PC-9 (cell line): ENCODE data around the gene PPP2R5B. TPM values are rescaled to one million over a fixed set of nuclear protein-coding genes. Genes with fewer than 3 reads are reported as not detected.

Experiments used
- BruUV-seq: library from RNA; stranded (reverse); fragments of 400-500 nt; replicated peaks from 2 replicates; lab custom pipeline; 2021; lab: Mats Ljungman, UMichigan
- CTCF ChIA-PET: fragments of 300-600 bp; sonication (Branson Sonifier 250); formaldehyde crosslinking; loops from one replicate; lab custom pipeline; 2022; ENCODE audit warnings: antibody characterized with exemption; lab: Charles Lee
- POLR2A ChIA-PET: fragments of 300-600 bp; sonication (Branson Sonifier 250); formaldehyde crosslinking; loops from one replicate; lab custom pipeline; 2022; ENCODE audit warnings: antibody characterized with exemption; ENCODE audit not compliant: unreplicated experiment; lab: Charles Lee
- DNase-seq, 2 experiments: peaks; one replicate each; pipeline versions ENCODE4 v3.0.0 to v3.0.0-alpha.2; 2015 to 2022; ENCODE audit warnings: mixed read lengths in 1 of 2
- H2AFZ ChIP-seq: fragments of 200-600 bp; sonication (generic); 2 replicates; pipeline ENCODE4 v1.8.1; 2017; ENCODE audit warnings: antibody characterized with exemption
- H3F3A ChIP-seq: fragments of 200-600 bp; sonication (generic); 2 replicates; pipeline ENCODE4 v1.8.1; 2017; ENCODE audit warnings: antibody characterized with exemption, mild to moderate bottlenecking, low read depth; ENCODE audit not compliant: insufficient read depth
- H3K27ac ChIP-seq: fragments of 200-600 bp; sonication (generic); 2 replicates; pipeline ENCODE4 v1.6.1; 2016; ENCODE audit warnings: mixed run types
- H3K27me3 ChIP-seq: fragments of 200-600 bp; sonication (generic); 2 replicates; pipeline ENCODE4 v1.6.1; 2016; ENCODE audit warnings: low read depth, mixed run types; ENCODE audit not compliant: insufficient read depth
- H3K36me3 ChIP-seq: fragments of 200-600 bp; sonication (generic); 2 replicates; pipeline ENCODE4 v1.6.1; 2016; ENCODE audit warnings: low read depth, mixed run types
- H3K4me1 ChIP-seq: fragments of 200-600 bp; sonication (generic); replicated peaks from 2 replicates; pipeline ENCODE4 v1.6.1; 2016; ENCODE audit warnings: mixed run types; ENCODE audit not compliant: insufficient read depth
- H3K4me2 ChIP-seq: fragments of 200-600 bp; sonication (generic); 2 replicates; pipeline ENCODE4 v1.6.1; 2017; ENCODE audit warnings: mixed run types
- H3K4me3 ChIP-seq: fragments of 200-600 bp; sonication (generic); 2 replicates; pipeline ENCODE4 v1.6.1; 2016; ENCODE audit warnings: mixed run types
- H3K79me2 ChIP-seq: fragments of 200-600 bp; sonication (generic); 2 replicates; pipeline ENCODE4 v1.6.1; 2017; ENCODE audit warnings: low read depth, mixed run types
- H3K9me2 ChIP-seq: fragments of 200-600 bp; sonication (generic); 2 replicates; pipeline ENCODE4 v1.8.1; 2017; ENCODE audit warnings: mild to moderate bottlenecking; ENCODE audit not compliant: insufficient read depth
- H3K9me3 ChIP-seq: fragments of 200-600 bp; sonication (generic); 2 replicates; pipeline ENCODE4 v1.8.1; 2016; ENCODE audit warnings: low read depth; ENCODE audit not compliant: insufficient read depth
- H4K20me1 ChIP-seq: fragments of 200-600 bp; sonication (generic); 2 replicates; pipeline ENCODE4 v1.8.1; 2017; ENCODE audit not compliant: insufficient read depth
- EZH2 ChIP-seq: fragments of 200-600 bp; sonication (generic); IDR thresholded peaks from 2 replicates; pipeline ENCODE4 v1.8.0; 2017; ENCODE audit warnings: antibody characterized with exemption, low read depth
- intact Hi-C: fragments of 100-400 bp; cut with micrococcal nuclease; formaldehyde crosslinking; loops from one replicate; pipeline ENCODE4 v1.10.0; 2022; ENCODE audit not compliant: unreplicated experiment
- total RNA-seq: library from RNA; stranded (reverse); gene quantifications from 2 replicates; pipeline ENCODE4 v1.2.3, GENCODE V29; 2021
- TF ChIP-seq, protein P1 (sequence below): fragments of 200-600 bp; sonication (generic); conservative IDR thresholded peaks from 2 replicates; pipeline ENCODE4 v1.6.1; 2017; ENCODE audit warnings: mixed run types, antibody characterized with exemption, mild to moderate bottlenecking, moderate library complexity

The PPP2R5B gene
- total RNA-seq, 1 experiment from 2014 or later: 13.7 TPM

DNA sequence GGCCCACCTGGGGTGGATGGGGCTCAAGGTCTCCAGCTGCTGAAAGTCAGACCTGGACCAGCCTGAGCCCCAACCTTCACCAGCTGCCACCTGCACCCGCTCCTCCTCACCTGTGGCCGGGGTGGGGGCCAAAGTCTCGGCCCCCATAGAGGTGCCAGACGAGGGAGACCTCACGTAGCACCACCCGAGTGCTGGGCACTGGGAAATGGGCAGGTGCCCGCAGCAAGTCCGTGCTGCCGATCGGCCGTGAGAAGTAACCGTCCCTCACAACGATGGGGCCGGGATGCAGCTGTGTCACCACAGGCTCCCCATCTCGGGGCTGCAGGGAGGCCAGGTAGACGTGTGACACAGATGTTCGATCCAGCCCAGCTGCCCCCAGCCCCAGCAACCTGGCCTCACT lies 23.7 kb upstream of the PPP2R5B start:
- intact Hi-C loops: no loop called here
- no peaks in the 10 kb centered on the region for H3K4me1 ChIP-seq
- peaks cover 12% of the 10 kb centered on the region; the same call in 1 of the 2 replicates for H3F3A ChIP-seq
- DNase-seq: no peak
- CTCF ChIA-PET: no interaction called here
- no peak overlapping the region for H3K4me3 ChIP-seq
- H3K9me3 ChIP-seq: no peaks in the 10 kb centered on the region
- no peak overlapping the region for H2AFZ ChIP-seq
- H3K9me2 ChIP-seq: no peaks in the 10 kb centered on the region
- no TSS peak for BruUV-seq
- TF ChIP-seq EZH2: no peak
- TF ChIP-seq, protein P1, sequence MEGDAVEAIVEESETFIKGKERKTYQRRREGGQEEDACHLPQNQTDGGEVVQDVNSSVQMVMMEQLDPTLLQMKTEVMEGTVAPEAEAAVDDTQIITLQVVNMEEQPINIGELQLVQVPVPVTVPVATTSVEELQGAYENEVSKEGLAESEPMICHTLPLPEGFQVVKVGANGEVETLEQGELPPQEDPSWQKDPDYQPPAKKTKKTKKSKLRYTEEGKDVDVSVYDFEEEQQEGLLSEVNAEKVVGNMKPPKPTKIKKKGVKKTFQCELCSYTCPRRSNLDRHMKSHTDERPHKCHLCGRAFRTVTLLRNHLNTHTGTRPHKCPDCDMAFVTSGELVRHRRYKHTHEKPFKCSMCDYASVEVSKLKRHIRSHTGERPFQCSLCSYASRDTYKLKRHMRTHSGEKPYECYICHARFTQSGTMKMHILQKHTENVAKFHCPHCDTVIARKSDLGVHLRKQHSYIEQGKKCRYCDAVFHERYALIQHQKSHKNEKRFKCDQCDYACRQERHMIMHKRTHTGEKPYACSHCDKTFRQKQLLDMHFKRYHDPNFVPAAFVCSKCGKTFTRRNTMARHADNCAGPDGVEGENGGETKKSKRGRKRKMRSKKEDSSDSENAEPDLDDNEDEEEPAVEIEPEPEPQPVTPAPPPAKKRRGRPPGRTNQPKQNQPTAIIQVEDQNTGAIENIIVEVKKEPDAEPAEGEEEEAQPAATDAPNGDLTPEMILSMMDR: no peak
- POLR2A ChIA-PET: no interaction called here
- no peaks in the 10 kb centered on the region for H3K79me2 ChIP-seq
- H4K20me1 ChIP-seq: peaks cover 4% of the 10 kb centered on the region; the same call in 1 of the 2 replicates
- H3K36me3 ChIP-seq: peaks cover 10% of the 10 kb centered on the region; the same call in 1 of the 2 replicates
- no peak overlapping the region for H3K27ac ChIP-seq
- no peaks in the 10 kb centered on the region for H3K27me3 ChIP-seq
- H3K4me2 ChIP-seq: no peak overlapping the region

DNA sequence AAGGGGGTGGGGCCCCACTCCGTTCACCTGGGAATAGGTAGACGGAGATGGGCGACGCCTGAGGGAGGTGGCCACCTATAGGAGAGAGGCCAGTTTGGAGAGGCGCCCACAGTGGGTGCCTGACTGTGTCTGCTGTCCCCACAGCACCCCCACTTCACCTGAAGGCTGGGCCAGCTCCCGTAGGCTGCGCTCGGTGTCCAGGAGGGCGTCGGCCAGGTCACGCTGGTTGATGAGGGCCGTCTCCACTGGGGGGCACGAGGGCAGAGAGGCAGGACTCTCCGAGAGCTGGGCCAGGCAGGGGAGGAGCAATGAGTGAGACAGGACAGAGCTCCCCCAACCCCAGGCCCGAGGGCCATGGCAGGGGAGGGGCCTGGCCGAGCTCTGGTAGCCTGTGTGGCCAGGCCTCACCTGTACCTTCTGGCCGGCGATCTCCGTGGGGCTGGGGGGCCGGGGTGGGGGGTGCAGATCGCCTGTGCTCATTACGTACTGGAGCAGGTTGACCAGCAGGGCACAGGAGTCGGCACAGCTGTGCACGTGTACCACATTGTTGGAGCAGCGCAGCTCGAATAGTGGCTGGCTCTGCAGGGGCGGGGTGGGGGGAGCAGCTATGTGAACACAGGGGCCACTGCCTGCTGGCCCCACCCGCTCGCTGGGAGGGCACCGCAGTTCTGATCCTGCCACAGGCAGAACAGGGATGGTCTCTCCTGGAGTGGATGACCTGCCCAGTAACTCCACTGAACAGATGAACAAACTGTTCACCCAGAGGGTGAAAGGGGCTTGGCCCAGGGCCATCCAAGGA lies 22.2 kb upstream of the PPP2R5B start:
- Histone ChIP-seq H3K36me3 (peaks cover 10% of the 10 kb centered on the region; the same call in 1 of the 2 replicates), H3F3A (peaks cover 6% of the 10 kb centered on the region; the same call in 1 of the 2 replicates), H3K79me2 (no peaks in the 10 kb centered on the region), H3K4me1 (no peaks in the 10 kb centered on the region), H2AFZ (no peak overlapping the region), H4K20me1 (no peaks in the 10 kb centered on the region; the same call in 1 of the 2 replicates), H3K27ac (no peak overlapping the region), H3K9me2 (no peaks in the 10 kb centered on the region), H3K4me2 (no peak overlapping the region), H3K9me3 (no peaks in the 10 kb centered on the region), H3K4me3 (no peak overlapping the region), H3K27me3 (no peaks in the 10 kb centered on the region)
- no peak for DNase-seq
- ChIA-PET CTCF (no interaction called here), POLR2A (no interaction called here)
- BruUV-seq: no TSS peak
- intact Hi-C loops: no loop called here
- TF ChIP-seq, protein P1: no peak
- no peak for TF ChIP-seq EZH2

DNA sequence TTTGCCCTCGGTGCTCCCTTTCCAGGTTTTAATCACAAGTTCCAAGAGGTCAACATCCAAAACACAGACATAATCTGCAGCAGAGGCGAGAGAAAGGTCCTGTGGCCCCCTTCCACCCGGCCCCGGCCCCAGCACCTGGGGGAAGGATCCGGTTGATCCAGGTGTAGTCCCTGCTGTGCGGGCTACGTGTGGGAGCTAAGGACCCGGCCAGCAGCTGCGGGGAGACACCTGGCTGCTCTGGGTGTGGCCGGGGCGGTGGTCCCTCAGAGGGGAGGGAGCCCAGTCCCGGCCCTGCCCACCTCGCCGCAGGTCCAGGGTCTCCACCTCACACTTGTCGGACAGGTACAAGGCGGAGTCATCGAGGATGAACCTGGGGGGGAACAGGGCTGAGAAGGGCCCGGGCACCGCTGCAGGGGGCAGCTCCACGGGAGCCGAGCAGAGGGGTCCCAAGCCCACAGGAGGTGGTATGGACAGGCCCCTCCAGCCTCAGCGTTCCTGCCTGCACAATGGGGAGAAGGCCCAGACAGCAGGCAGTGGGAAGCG lies 21.1 kb upstream of the PPP2R5B start:
- H3K79me2 ChIP-seq: no peaks in the 10 kb centered on the region
- ChIA-PET CTCF (no interaction called here), POLR2A (no interaction called here)
- H3K9me2 ChIP-seq: no peaks in the 10 kb centered on the region
- no peak overlapping the region for H2AFZ ChIP-seq
- H3K4me1 ChIP-seq: no peaks in the 10 kb centered on the region
- no peaks in the 10 kb centered on the region for H3K9me3 ChIP-seq
- H3K27ac ChIP-seq: no peak overlapping the region
- no peak overlapping the region for H3K4me2 ChIP-seq
- no TSS peak for BruUV-seq
- H3K4me3 ChIP-seq: no peak overlapping the region
- H4K20me1 ChIP-seq: no peaks in the 10 kb centered on the region; the same call in 1 of the 2 replicates
- peaks cover 16% of the 10 kb centered on the region for H3K36me3 ChIP-seq
- peaks cover 6% of the 10 kb centered on the region; the same call in 1 of the 2 replicates for H3F3A ChIP-seq
- no peaks in the 10 kb centered on the region for H3K27me3 ChIP-seq
- intact Hi-C loops: no loop called here
- TF ChIP-seq EZH2: no peak
- TF ChIP-seq, protein P1: no peak
- no peak for DNase-seq
